HCT116 (cell line): ENCODE results near the gene CELF4. TPM values are rescaled to one million over a fixed set of nuclear protein-coding genes. Genes with fewer than 3 reads are reported as not detected.

Experiments
- ATAC-seq: fragments of 200-7000 bp; cut with Tn5 transposase; 2 replicates; pipeline ENCODE4 v1.9.1; 2020; ENCODE audit warnings: mild to moderate bottlenecking, moderate library complexity
- BruUV-seq: library from RNA; stranded (reverse); fragments of 400-500 nt; replicated peaks from 2 replicates; lab custom pipeline; 2021; lab: Mats Ljungman, UMichigan
- CTCF ChIA-PET: fragments of 300-600 bp; sonication (Branson Sonifier 250); formaldehyde crosslinking; loops from one replicate; lab custom pipeline; 2021; ENCODE audit warnings: antibody characterized with exemption; lab: Charles Lee
- POLR2A ChIA-PET: fragments of 300-600, 350-600 bp; sonication (Branson Sonifier 250); formaldehyde crosslinking; loops from one replicate; lab custom pipeline; 2021; ENCODE audit warnings: antibody characterized with exemption; lab: Charles Lee
- RAD21 ChIA-PET, 2 experiments: fragments of 300-600 bp; sonication (Branson Sonifier 250); formaldehyde crosslinking; loops; one replicate each; lab custom pipeline; 2023; ENCODE audit warnings: low total read pairs in 2 of 2; ENCODE audit not compliant: uncharacterized antibody in 2 of 2, unreplicated experiment in 2 of 2, low non-redundant PET in 1 of 2; lab: Charles Lee
- DNase-seq: peaks from one replicate; pipeline ENCODE4 v3.0.0-alpha.2; 2010; ENCODE audit warnings: low read depth, low spot score
- H2AFZ ChIP-seq: fragments of 200-600 bp; shearing (Covaris generic), sonication (generic); 2 replicates; pipeline ENCODE4 v1.6.1; 2017; ENCODE audit warnings: low read depth, mixed run types, mixed read lengths, antibody characterized with exemption, low read length; ENCODE audit not compliant: poor library complexity, severe bottlenecking
- H3K27ac ChIP-seq: 2 replicates; pipeline ENCODE4 v1.5.1; 2012; ENCODE audit warnings: low read depth, low read length
- H3K27me3 ChIP-seq: fragments of 200-600 bp; sonication (generic); 2 replicates; pipeline ENCODE4 v1.6.1; 2016; ENCODE audit warnings: mixed run types, low read length, mixed read lengths; ENCODE audit not compliant: insufficient read depth
- H3K36me3 ChIP-seq, 2 experiments: fragments of 200-500 bp in 1 of 2; fragments of 200-600 bp in 1 of 2; sonication (Bioruptor generic) in 1 of 2; sonication (generic) in 1 of 2; 2 replicates each; pipeline versions ENCODE4 v1.5.1 to v1.6.1; 2014 to 2016; ENCODE audit warnings: low read length in 2 of 2, inconsistent platforms in 1 of 2, mixed read lengths in 1 of 2, mixed run types in 1 of 2; ENCODE audit not compliant: insufficient read depth in 2 of 2, control insufficient read depth in 1 of 2
- H3K4me1 ChIP-seq, 2 experiments: fragments of 200-600 bp in 1 of 2; sonication (generic) in 1 of 2; 2 replicates each; pipeline versions ENCODE4 v1.5.1 to v1.6.1; 2012 to 2017; ENCODE audit warnings: low read length in 2 of 2, inconsistent platforms in 1 of 2, mild to moderate bottlenecking in 1 of 2, mixed read lengths in 1 of 2, mixed run types in 1 of 2, moderate library complexity in 1 of 2; ENCODE audit not compliant: insufficient read depth in 2 of 2, control insufficient read depth in 1 of 2
- H3K4me2 ChIP-seq: fragments of 200-600 bp; sonication (generic); 2 replicates; pipeline ENCODE4 v1.6.1; 2017; ENCODE audit warnings: mixed run types, low read length, mixed read lengths
- H3K4me3 ChIP-seq, 2 experiments: fragments of 200-600 bp in 1 of 2; sonication (generic) in 1 of 2; replicated peaks in 1 of 2; 2 replicates each; pipeline ENCODE4 v1.5.1; 2011 to 2016; ENCODE audit warnings: low read length in 2 of 2, control low read depth in 1 of 2, low read depth in 1 of 2, mild to moderate bottlenecking in 1 of 2, mixed read lengths in 1 of 2, mixed run types in 1 of 2
- H3K79me2 ChIP-seq: fragments of 200-600 bp; sonication (generic); 2 replicates; pipeline ENCODE4 v1.6.1; 2017; ENCODE audit warnings: mild to moderate bottlenecking, mixed run types, low read length, moderate library complexity, mixed read lengths; ENCODE audit not compliant: insufficient read depth
- H3K9ac ChIP-seq: fragments of 200-600 bp; sonication (generic); 2 replicates; pipeline ENCODE4 v1.6.1; 2016; ENCODE audit warnings: low read length, mixed read lengths
- H3K9me2 ChIP-seq: fragments of 200-600 bp; sonication (generic), shearing (Covaris generic); 2 replicates; pipeline ENCODE4 v1.6.1; 2017; ENCODE audit warnings: mixed run types, mild to moderate bottlenecking, moderate library complexity; ENCODE audit not compliant: insufficient read depth
- H3K9me3 ChIP-seq, 2 experiments: fragments of 200-500 bp in 1 of 2; fragments of 200-600 bp in 1 of 2; sonication (Bioruptor generic) in 1 of 2; sonication (generic) in 1 of 2; 2 replicates each; pipeline ENCODE4 v1.6.1; 2014 to 2017; ENCODE audit warnings: low read length in 2 of 2, mixed read lengths in 2 of 2, inconsistent platforms in 1 of 2, low read depth in 1 of 2, mild to moderate bottlenecking in 1 of 2, mixed run types in 1 of 2, moderate library complexity in 1 of 2; ENCODE audit not compliant: control insufficient read depth in 1 of 2, insufficient read depth in 1 of 2
- H4K20me1 ChIP-seq: fragments of 200-600 bp; sonication (generic), shearing (Covaris generic); 2 replicates; pipeline ENCODE4 v1.6.1; 2017; ENCODE audit warnings: mixed run types, mild to moderate bottlenecking, moderate library complexity; ENCODE audit not compliant: insufficient read depth
- POLR2AphosphoS5 ChIP-seq: IDR thresholded peaks from 2 replicates; pipeline ENCODE4 v1.6.1; 2011; ENCODE audit warnings: mild to moderate bottlenecking, low read depth, low read length, moderate library complexity
- SP1 ChIP-seq: IDR thresholded peaks from 2 replicates; pipeline ENCODE4 v1.6.1; 2012; ENCODE audit warnings: low read depth
- ZFX ChIP-seq: fragments of 450-650 bp; IDR thresholded peaks from 2 replicates; pipeline ENCODE4 v1.6.1; 2017
- ZNF274 ChIP-seq: fragments of 200-500 bp; sonication (Bioruptor generic); IDR thresholded peaks from 2 replicates; pipeline ENCODE4 v1.6.1; 2014; ENCODE audit warnings: mild to moderate bottlenecking, low read depth, low read length, inconsistent platforms
- intact Hi-C: fragments of 100-400 bp; cut with micrococcal nuclease; formaldehyde crosslinking; loops from 2 replicates; pipeline ENCODE4 v1.10.0; 2022
- total RNA-seq: library from RNA; stranded (reverse); gene quantifications from one replicate; pipeline ENCODE4 v1.2.1, GENCODE V29; 2021; ENCODE audit not compliant: unreplicated experiment

The CELF4 gene
- total RNA-seq, 1 experiment from 2014 or later: not detected

- Histone ChIP-seq H3K36me3 (no peaks in the 10 kb centered on the region), H3K9me2 (no peaks in the 10 kb centered on the region), H3K79me2 (no peaks in the 10 kb centered on the region), H4K20me1 (no peaks in the 10 kb centered on the region), H3K4me3 (no peak overlapping the region), H3K4me1 (no peaks in the 10 kb centered on the region), H3K9me3 (no peaks in the 10 kb centered on the region), H3K27me3 (no peaks in the 10 kb centered on the region), H2AFZ (no peak overlapping the region), H3K4me2 (no peak overlapping the region), H3K27ac (no peak overlapping the region), H3K9ac (no peak overlapping the region)
- BruUV-seq: no TSS peak
- ChIA-PET RAD21 (no interaction called here), POLR2A (no interaction called here), CTCF (no interaction called here)
- intact Hi-C loops: loop anchor here (10.0 kb wide), 1 partner anchor 154 kb away; no protein-coding TSS in a partner anchor
- ATAC-seq: no peak
- DNase-seq: no peak
- TF ChIP-seq ZNF274 (no peak), SP1 (no peak)
Observed at GRCh38 chr18:37320317-37320716, 245.3 kb downstream of the CELF4 start.

- Histone ChIP-seq H4K20me1 (no peaks in the 10 kb centered on the region), H3K79me2 (no peaks in the 10 kb centered on the region), H3K4me2 (no peak overlapping the region), H3K9ac (no peak overlapping the region), H3K4me3 (no peak overlapping the region), H3K9me3 (no peaks in the 10 kb centered on the region), H3K36me3 (no peaks in the 10 kb centered on the region), H3K9me2 (no peaks in the 10 kb centered on the region), H3K27ac (no peak overlapping the region), H2AFZ (no peak overlapping the region), H3K4me1 (no peaks in the 10 kb centered on the region), H3K27me3 (no peaks in the 10 kb centered on the region)
- ChIA-PET CTCF (interaction anchor here (1.1 kb wide), 1 partner anchor 24 kb away, joined by 4 read pairs; no protein-coding TSS in a partner anchor), POLR2A (no interaction called here), RAD21 (no interaction called here)
- ATAC-seq (no peak), DNase-seq (no peak)
- TF ChIP-seq ZFX (no peak), POLR2AphosphoS5 (no peak)
- no TSS peak for BruUV-seq
- intact Hi-C loops: no loop called here
Observed at GRCh38 chr18:37318360-37319355, 246.9 kb downstream of the CELF4 start.
